ENCODE data around the gene SIVA1. TPM values are rescaled to one million over a fixed set of nuclear protein-coding genes. Genes with fewer than 3 reads are reported as not detected.

SIVA1 gene
- polyA plus RNA-seq, 3 donors: 102 to 193 (median 156) TPM

DNA sequence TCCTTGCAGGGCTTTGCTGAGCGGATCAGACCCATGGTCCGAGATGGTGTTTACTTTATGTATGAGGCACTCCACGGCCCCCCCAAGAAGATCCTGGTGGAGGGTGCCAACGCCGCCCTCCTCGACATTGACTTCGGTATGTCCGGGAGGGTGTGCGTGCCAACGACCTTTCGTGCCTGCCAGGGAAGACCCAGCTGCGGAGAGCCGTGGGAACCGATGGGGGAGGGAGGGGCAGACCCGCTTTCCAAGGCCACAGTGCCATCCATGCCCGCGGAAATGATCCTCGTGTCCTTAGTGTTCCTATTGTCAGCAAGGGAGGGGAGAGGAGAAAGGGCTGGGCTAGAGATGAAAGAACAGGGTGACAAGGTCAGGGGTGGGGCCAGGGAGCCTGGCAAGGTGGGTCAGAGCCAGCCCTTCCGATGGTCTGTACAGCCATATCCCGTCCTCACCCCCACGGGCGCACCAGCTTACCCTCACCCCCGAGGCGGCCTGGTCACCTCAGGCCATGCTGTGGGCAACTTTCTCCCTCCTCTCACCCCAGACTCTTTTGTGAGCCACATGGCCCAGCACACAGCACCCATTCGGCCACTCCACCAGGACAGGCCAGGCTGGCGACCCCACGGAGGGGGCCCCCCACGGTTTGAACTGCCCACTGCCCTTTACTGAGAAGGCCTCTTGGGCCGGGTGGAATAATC is 11.7 kb upstream of the SIVA1 start:
- Histone ChIP-seq H3K9ac (ENCODE audit: insufficient read depth, low read length, poor library complexity, severe bottlenecking) (no peak overlapping the region), H3K79me2 (ENCODE audit: insufficient read depth, low read length) (no peaks in the 10 kb centered on the region), H3K4me3 (replicated peaks in 1 of 3; ENCODE audit: low read depth in 2 of 3, low read length in 3 of 3) (no peak overlapping the region), H3K27me3 (ENCODE audit: control insufficient read depth in 2 of 2, insufficient read depth in 2 of 2, low read length in 2 of 2) (no peaks in the 10 kb centered on the region), H3K27ac (ENCODE audit: low read depth in 1 of 2, low read length in 2 of 2) (no peak overlapping the region), H3K36me3 (replicated peaks in 1 of 2; ENCODE audit: control insufficient read depth in 1 of 2, insufficient read depth in 2 of 2, low read length in 2 of 2) (no peaks in the 10 kb centered on the region), H3K9me3 (replicated peaks in 1 of 2; ENCODE audit: control insufficient read depth in 1 of 2, insufficient read depth in 1 of 2, low read length in 2 of 2) (no peaks in the 10 kb centered on the region), H2AFZ (ENCODE audit: insufficient read depth, low read depth, low read length, poor library complexity, severe bottlenecking) (no peak overlapping the region), H3K4me1 (ENCODE audit: control insufficient read depth in 1 of 2, insufficient read depth in 2 of 2, low read length in 2 of 2) (peaks cover 4 to 5% of the 10 kb centered on the region in 2 donors), H4K20me1 (ENCODE audit: insufficient read depth, low read length) (no peaks in the 10 kb centered on the region), H3K4me2 (replicated peaks; ENCODE audit: extremely low read depth, low read length, poor library complexity, severe bottlenecking) (no peak overlapping the region)
- DNase-seq: no peak
- 91% methylated on average over 27 of the region's 29 CpGs for WGBS (ENCODE audit: insufficient coverage)
- Mint-ChIP-seq H3K36me3 (peaks cover 3 to 4% of the 10 kb centered on the region in 2 donors), H3K9me3 (no peaks in the 10 kb centered on the region), H3K27ac (peak overlapping the region in 1 of 7 donors; percentile 62), H3K27me3 (ENCODE audit: low read depth in 3 of 3) (peaks cover 0 to 5% (median 2%) of the 10 kb centered on the region in 3 donors), H3K4me3 (no peak overlapping the region), H3K4me1 (peaks cover 4% of the 10 kb centered on the region)
- TF ChIP-seq, protein P1, sequence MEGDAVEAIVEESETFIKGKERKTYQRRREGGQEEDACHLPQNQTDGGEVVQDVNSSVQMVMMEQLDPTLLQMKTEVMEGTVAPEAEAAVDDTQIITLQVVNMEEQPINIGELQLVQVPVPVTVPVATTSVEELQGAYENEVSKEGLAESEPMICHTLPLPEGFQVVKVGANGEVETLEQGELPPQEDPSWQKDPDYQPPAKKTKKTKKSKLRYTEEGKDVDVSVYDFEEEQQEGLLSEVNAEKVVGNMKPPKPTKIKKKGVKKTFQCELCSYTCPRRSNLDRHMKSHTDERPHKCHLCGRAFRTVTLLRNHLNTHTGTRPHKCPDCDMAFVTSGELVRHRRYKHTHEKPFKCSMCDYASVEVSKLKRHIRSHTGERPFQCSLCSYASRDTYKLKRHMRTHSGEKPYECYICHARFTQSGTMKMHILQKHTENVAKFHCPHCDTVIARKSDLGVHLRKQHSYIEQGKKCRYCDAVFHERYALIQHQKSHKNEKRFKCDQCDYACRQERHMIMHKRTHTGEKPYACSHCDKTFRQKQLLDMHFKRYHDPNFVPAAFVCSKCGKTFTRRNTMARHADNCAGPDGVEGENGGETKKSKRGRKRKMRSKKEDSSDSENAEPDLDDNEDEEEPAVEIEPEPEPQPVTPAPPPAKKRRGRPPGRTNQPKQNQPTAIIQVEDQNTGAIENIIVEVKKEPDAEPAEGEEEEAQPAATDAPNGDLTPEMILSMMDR (IDR thresholded peaks at IDR 0.05): no peak
- intact Hi-C loops (cut with micrococcal nuclease): no loop called here

DNA sequence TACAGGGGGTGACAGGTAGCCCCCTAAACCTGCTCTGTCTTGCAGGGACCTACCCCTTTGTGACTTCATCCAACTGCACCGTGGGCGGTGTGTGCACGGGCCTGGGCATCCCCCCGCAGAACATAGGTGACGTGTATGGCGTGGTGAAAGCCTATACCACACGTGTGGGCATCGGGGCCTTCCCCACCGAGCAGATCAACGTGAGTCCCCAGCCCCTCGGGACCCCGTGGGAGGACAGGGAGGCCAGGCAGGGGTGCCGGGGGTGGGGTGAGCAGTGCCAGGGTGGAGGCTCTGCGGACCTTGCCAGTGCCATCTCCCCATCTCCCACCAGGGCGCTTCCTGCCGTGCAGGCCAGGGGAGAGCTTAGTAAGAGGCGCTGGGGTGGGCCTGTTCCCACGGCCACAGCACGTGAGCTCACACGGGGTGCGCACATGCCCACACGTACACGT is 11.1 kb upstream of the SIVA1 start:
- intact Hi-C loops (cut with micrococcal nuclease): no loop called here
- Histone ChIP-seq H3K4me2 (replicated peaks; ENCODE audit: extremely low read depth, low read length, poor library complexity, severe bottlenecking) (no peak overlapping the region), H2AFZ (ENCODE audit: insufficient read depth, low read depth, low read length, poor library complexity, severe bottlenecking) (no peak overlapping the region), H3K9ac (ENCODE audit: insufficient read depth, low read length, poor library complexity, severe bottlenecking) (no peak overlapping the region), H3K36me3 (replicated peaks in 1 of 2; ENCODE audit: control insufficient read depth in 1 of 2, insufficient read depth in 2 of 2, low read length in 2 of 2) (no peaks in the 10 kb centered on the region), H3K4me1 (ENCODE audit: control insufficient read depth in 1 of 2, insufficient read depth in 2 of 2, low read length in 2 of 2) (no peaks in the 10 kb centered on the region), H3K4me3 (replicated peaks in 1 of 3; ENCODE audit: low read depth in 2 of 3, low read length in 3 of 3) (no peak overlapping the region), H4K20me1 (ENCODE audit: insufficient read depth, low read length) (no peaks in the 10 kb centered on the region), H3K79me2 (ENCODE audit: insufficient read depth, low read length) (no peaks in the 10 kb centered on the region), H3K27me3 (ENCODE audit: control insufficient read depth in 2 of 2, insufficient read depth in 2 of 2, low read length in 2 of 2) (no peaks in the 10 kb centered on the region), H3K9me3 (replicated peaks in 1 of 2; ENCODE audit: control insufficient read depth in 1 of 2, insufficient read depth in 1 of 2, low read length in 2 of 2) (no peaks in the 10 kb centered on the region), H3K27ac (ENCODE audit: low read depth in 1 of 2, low read length in 2 of 2) (no peak overlapping the region)
- no peak for DNase-seq
- WGBS (ENCODE audit: insufficient coverage): 97% methylated on average over 15 of the region's 23 CpGs
- H3K4me1 Mint-ChIP-seq: no peaks in the 10 kb centered on the region
- peaks cover 3 to 4% of the 10 kb centered on the region in 2 donors for H3K36me3 Mint-ChIP-seq
- H3K9me3 Mint-ChIP-seq: no peaks in the 10 kb centered on the region
- no peak overlapping the region for H3K4me3 Mint-ChIP-seq
- H3K27me3 Mint-ChIP-seq (ENCODE audit: low read depth in 3 of 3): peaks cover 0 to 4% (median 2%) of the 10 kb centered on the region in 3 donors
- no peak overlapping the region for H3K27ac Mint-ChIP-seq
- TF ChIP-seq, protein P1 (IDR thresholded peaks at IDR 0.05): no peak

Measured in CD14-positive monocyte (primary cell).